Fibroblast of lung (primary cell): ENCODE data around the gene CPA4.
A peak's percentile ranks its signal among the peaks of the same experiment; 100 is the strongest.

Experiments used
- CTCF ChIP-seq, 2 donors: IDR thresholded peaks in 1 of 2; conservative IDR thresholded peaks in 1 of 2; 1 replicate in 1 of 2; 2 replicates in 1 of 2; pipeline ENCODE4 v1.5.1; 2011 to 2012; ENCODE audit warnings: low read length in 2 of 2, control low read depth in 1 of 2, inconsistent platforms in 1 of 2, low read depth in 1 of 2, mild to moderate bottlenecking in 1 of 2
- EZH2 ChIP-seq: IDR thresholded peaks from 2 replicates; pipeline ENCODE4 v1.5.1; 2012; ENCODE audit warnings: low read length, control low read depth, mild to moderate bottlenecking; ENCODE audit errors: missing control alignments

- TF ChIP-seq CTCF (conservative IDR thresholded peaks at IDR 0.05 in 1 of 2, IDR thresholded peaks at IDR 0.05 in 1 of 2; ENCODE audit: low read depth in 1 of 2, low read length in 2 of 2) = peak; percentile 61 to 69
- TF ChIP-seq EZH2 = no peak
These were observed 15.0 kb upstream of the CPA4 start for GRCh38 chr7:130277763-130278643.
